ENCODE measurements around the gene PDC. TPM values are rescaled to one million over a fixed set of nuclear protein-coding genes. Genes with fewer than 3 reads are reported as not detected.

PDC gene
- total and polyA plus RNA-seq, 9 of the 15 experiments (the other 6 are each of a cell fraction or from before 2014, with no cell fraction given) = not detected

GRCh38 chr1:186494832-186495271, 33.9 kb upstream of the PDC start:
- no peak for FAIRE-seq
- Histone ChIP-seq H3K9ac (ENCODE audit: insufficient read depth in 1 of 2, low read depth in 2 of 2, low read length in 2 of 2) (no peak overlapping the region), H3K27ac (ENCODE audit: extremely low read depth, low read depth, low read length) (no peak overlapping the region), H3K4me2 (ENCODE audit: insufficient read depth, low read length) (no peak overlapping the region), H3K9me1 (ENCODE audit: control insufficient read depth, insufficient read depth, low read length) (no peaks in the 10 kb centered on the region), H4K20me1 (replicated peaks; ENCODE audit: control insufficient read depth, insufficient read depth, low read length) (no peaks in the 10 kb centered on the region), H3K27me3 (ENCODE audit: control insufficient read depth in 2 of 2, insufficient read depth in 2 of 2, low read length in 2 of 2) (no peaks in the 10 kb centered on the region), H3K79me2 (ENCODE audit: control insufficient read depth, insufficient read depth, low read length) (no peaks in the 10 kb centered on the region), H3K4me3 (no peak overlapping the region), H3K36me3 (ENCODE audit: control insufficient read depth, insufficient read depth, low read length) (no peaks in the 10 kb centered on the region), H2AFZ (ENCODE audit: low read depth, low read length) (no peak overlapping the region), H3K4me1 (replicated peaks in 1 of 2; ENCODE audit: control insufficient read depth in 2 of 2, insufficient read depth in 2 of 2, low read length in 2 of 2) (no peaks in the 10 kb centered on the region), H3K9me3 (replicated peaks; ENCODE audit: control insufficient read depth, insufficient read depth, low read depth, low read length) (no peaks in the 10 kb centered on the region)
- no peak for TF ChIP-seq SNRNP70 (optimal IDR thresholded peaks at IDR 0.05; ENCODE audit: low read depth, low read length)
- no peak for TF ChIP-seq PREB (CRISPR knock-in tag; IDR thresholded peaks at IDR 0.05)
- TF ChIP-seq RBFOX2 (IDR thresholded peaks at IDR 0.05; ENCODE audit: low read depth, low read length) = no peak
- no peak for TF ChIP-seq RBM14 (IDR thresholded peaks at IDR 0.05; ENCODE audit: borderline replicate concordance, insufficient read depth, low read depth, low read length)
- no peak for TF ChIP-seq SOX6 (IDR thresholded peaks at IDR 0.05)
- TF ChIP-seq USF1 (CRISPR knock-in tag; IDR thresholded peaks at IDR 0.05) = no peak
- TF ChIP-seq ZNF436 (CRISPR knock-in tag; IDR thresholded peaks at IDR 0.05) = no peak
- ATAC-seq = no peak
- POLR2A ChIA-PET = interaction anchor here (0.9 kb wide), 1 partner anchor 18 kb away, joined by 3 read pairs; no protein-coding TSS in a partner anchor
- intact Hi-C loops (cut with micrococcal nuclease) (no loop called here), in situ Hi-C loops (cut with MboI) (no loop called here)
- 9% methylated on average over 2 of the region's 2 CpGs for WGBS (ENCODE audit: insufficient coverage, low coverage, missing lambda C conversion rate)
- CTCF ChIA-PET (ENCODE audit: low intra/inter-chr PET ratio) = no interaction called here
- BruUV-seq (replicated peaks) = no TSS peak
- no peak for DNase-seq (ENCODE audit: extremely low read depth in 1 of 4, low spot score in 3 of 4)
